ENCODE data around the gene DCUN1D3.
A peak's percentile ranks its signal among the peaks of the same experiment; 100 is the strongest.

GRCh38 chr16:20900299-20901067 lies at the start of gene DCUN1D3, which contains the start of gene LYRM1:
- no peak for TF ChIP-seq CTCF (IDR thresholded peaks at IDR 0.05; ENCODE audit: extremely low read depth in 1 of 2, insufficient read depth in 1 of 2, low read depth in 1 of 2, low read length in 2 of 2)
- peak; percentile 78 for TF ChIP-seq POLR2A (IDR thresholded peaks at IDR 0.05; ENCODE audit: low read depth, low read length)
- TF ChIP-seq MYC (IDR thresholded peaks at IDR 0.05; ENCODE audit: low read depth, low read length): no peak
- TF ChIP-seq POLR2AphosphoS5 (IDR thresholded peaks at IDR 0.05; ENCODE audit: insufficient read depth, low read depth, low read length): peak; percentile 80
- TF ChIP-seq GATA2 (IDR thresholded peaks at IDR 0.05; ENCODE audit: insufficient read depth, insufficient read length, low read depth, low read length): no peak
- TF ChIP-seq EZH2 (IDR thresholded peaks at IDR 0.05; ENCODE audit: borderline replicate concordance, low read depth, low read length, severe bottlenecking): no peak
- no peak for TF ChIP-seq FOS (IDR thresholded peaks at IDR 0.05; ENCODE audit: borderline replicate concordance, insufficient read depth, low read length)
- TF ChIP-seq, protein P1, sequence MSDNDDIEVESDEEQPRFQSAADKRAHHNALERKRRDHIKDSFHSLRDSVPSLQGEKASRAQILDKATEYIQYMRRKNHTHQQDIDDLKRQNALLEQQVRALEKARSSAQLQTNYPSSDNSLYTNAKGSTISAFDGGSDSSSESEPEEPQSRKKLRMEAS (IDR thresholded peaks at IDR 0.05; ENCODE audit: insufficient read depth, insufficient read length): no peak

Data from endothelial cell of umbilical vein (primary cell).